Hepatocyte (in vitro differentiated cells): ENCODE results near the gene PAEP. TPM values are rescaled to one million over a fixed set of nuclear protein-coding genes. Genes with fewer than 3 reads are reported as not detected.
"Not testable (repeated sequence)": the region's sequence is repeated elsewhere in the genome, so short reads cannot be mapped to it uniquely, and the experiment has no call there.

Experiments used
- DNase-seq: peaks from one replicate; pipeline ENCODE4 v3.0.0-alpha.2; 2016; ENCODE audit warnings: low spot score
- H2AFZ ChIP-seq: fragments of 200-600 bp; sonication (generic); 2 replicates; pipeline ENCODE4 v1.6.0; 2016; ENCODE audit warnings: antibody characterized with exemption, mild to moderate bottlenecking
- H3K27ac ChIP-seq: fragments of 200-600 bp; sonication (generic); 2 replicates; pipeline ENCODE4 v1.5.1; 2016; ENCODE audit warnings: mild to moderate bottlenecking
- H3K27me3 ChIP-seq: fragments of 200-600 bp; sonication (generic); 2 replicates; pipeline ENCODE4 v1.6.1; 2016
- H3K36me3 ChIP-seq: fragments of 200-600 bp; sonication (generic); replicated peaks from 2 replicates; pipeline ENCODE4 v1.5.1; 2016; ENCODE audit warnings: low read depth; ENCODE audit not compliant: insufficient read depth
- H3K4me1 ChIP-seq: fragments of 200-600 bp; sonication (generic); 2 replicates; pipeline ENCODE4 v1.5.1; 2016; ENCODE audit warnings: mild to moderate bottlenecking, moderate library complexity; ENCODE audit not compliant: insufficient read depth
- H3K4me2 ChIP-seq: fragments of 200-600 bp; sonication (generic); 2 replicates; pipeline ENCODE4 v1.6.0; 2016
- H3K4me3 ChIP-seq: fragments of 200-600 bp; sonication (generic); 2 replicates; pipeline ENCODE4 v1.5.1; 2016; ENCODE audit warnings: mild to moderate bottlenecking
- H3K79me2 ChIP-seq: fragments of 200-600 bp; sonication (generic); 2 replicates; pipeline ENCODE4 v1.6.0; 2017; ENCODE audit warnings: mild to moderate bottlenecking
- H3K9me2 ChIP-seq: fragments of 200-600 bp; sonication (generic); replicated peaks from 2 replicates; pipeline ENCODE4 v1.6.0; 2017; ENCODE audit warnings: mild to moderate bottlenecking; ENCODE audit not compliant: insufficient read depth
- H3K9me3 ChIP-seq: fragments of 200-600 bp; sonication (generic); 2 replicates; pipeline ENCODE4 v1.5.1; 2016; ENCODE audit warnings: low read depth, mild to moderate bottlenecking
- H4K20me1 ChIP-seq: fragments of 200-600 bp; sonication (generic); 2 replicates; pipeline ENCODE4 v1.6.0; 2016; ENCODE audit warnings: mild to moderate bottlenecking; ENCODE audit not compliant: insufficient read depth, poor library complexity, severe bottlenecking
- CTCF ChIP-seq: fragments of 200-600 bp; sonication (generic); IDR thresholded peaks from 2 replicates; pipeline ENCODE4 v1.5.1; 2016; ENCODE audit warnings: antibody characterized with exemption, mild to moderate bottlenecking; ENCODE audit not compliant: poor library complexity
- EZH2 ChIP-seq: fragments of 200-600 bp; sonication (generic); IDR thresholded peaks from 2 replicates; pipeline ENCODE4 v1.6.1; 2016; ENCODE audit warnings: antibody characterized with exemption, mild to moderate bottlenecking, borderline replicate concordance
- EZH2phosphoT487 ChIP-seq: fragments of 200-600 bp; sonication (generic); IDR thresholded peaks from one replicate; pipeline ENCODE4 v1.6.1; 2018; ENCODE audit warnings: antibody characterized with exemption, mild to moderate bottlenecking, low read depth, moderate library complexity; ENCODE audit not compliant: unreplicated experiment, severe bottlenecking
- WGBS: methylation state at CpG from one replicate; pipeline ENCODE4 v1.1.6; 2016; ENCODE audit warnings: low lambda C conversion rate; ENCODE audit errors: missing lambda C conversion rate; 5-methylcytosine and 5-hydroxymethylcytosine counted together
- polyA plus RNA-seq: library from polyadenylated mRNA; unstranded; fragments of >200 nt; fragmentation: Nextera tagmentation; extraction: Ambion mirVana; gene quantifications from 2 replicates; pipeline ENCODE4 v1.2.1, GENCODE V29; 2016
- total RNA-seq: library from RNA; depleted of rRNA; stranded (reverse); fragments of >200 nt; gene quantifications from 2 replicates; pipeline ENCODE4 v1.2.3, GENCODE V29; 2014

PAEP gene
- not detected in 2 replicates for total RNA-seq
- polyA plus RNA-seq, result 1.8 TPM in 1 of 2 replicates, not detected in the other

GRCh38 chr9:135561391-135562234 is at the start of gene PAEP:
Gene PAEP (plus strand): TSS chr9:135561756.
- Histone ChIP-seq H3K27ac (no peak within 1 kb of the TSS), H3K27me3 (no peaks in the 10 kb centered on the region), H3K36me3 (no peaks in the 10 kb centered on the region), H3K9me2 (no peaks in the 10 kb centered on the region), H3K9me3 (no peaks in the 10 kb centered on the region), H3K4me3 (no peak within 1 kb of the TSS), H3K79me2 (no peaks in the 10 kb centered on the region), H3K4me1 (no peaks in the 10 kb centered on the region), H2AFZ (no peak within 1 kb of the TSS), H4K20me1 (no peaks in the 10 kb centered on the region), H3K4me2 (no peak within 1 kb of the TSS)
- no peak for DNase-seq
- WGBS, result 93% methylated on average over 19 of the region's 20 CpGs
- TF ChIP-seq EZH2phosphoT487 (no peak), CTCF (no peak), EZH2 (no peak)

GRCh38 chr9:135512241-135512603 is 49.3 kb upstream of the PAEP start:
- H3K4me1 ChIP-seq, result no peaks in the 10 kb centered on the region
- H3K4me3 ChIP-seq, result no peak overlapping the region
- no peak overlapping the region for H3K4me2 ChIP-seq
- no peak overlapping the region for H2AFZ ChIP-seq
- TF ChIP-seq EZH2phosphoT487 (no peak), CTCF (no peak), EZH2 (no peak)
- H3K36me3 ChIP-seq, result no peaks in the 10 kb centered on the region
- no peak overlapping the region for H3K27ac ChIP-seq
- H3K27me3 ChIP-seq, result no peaks in the 10 kb centered on the region
- no peaks in the 10 kb centered on the region for H4K20me1 ChIP-seq
- WGBS, result 88% methylated on average over 10 of the region's 10 CpGs
- H3K79me2 ChIP-seq, result no peaks in the 10 kb centered on the region
- H3K9me2 ChIP-seq, result no peaks in the 10 kb centered on the region
- DNase-seq, result no peak
- no peaks in the 10 kb centered on the region for H3K9me3 ChIP-seq

DNA sequence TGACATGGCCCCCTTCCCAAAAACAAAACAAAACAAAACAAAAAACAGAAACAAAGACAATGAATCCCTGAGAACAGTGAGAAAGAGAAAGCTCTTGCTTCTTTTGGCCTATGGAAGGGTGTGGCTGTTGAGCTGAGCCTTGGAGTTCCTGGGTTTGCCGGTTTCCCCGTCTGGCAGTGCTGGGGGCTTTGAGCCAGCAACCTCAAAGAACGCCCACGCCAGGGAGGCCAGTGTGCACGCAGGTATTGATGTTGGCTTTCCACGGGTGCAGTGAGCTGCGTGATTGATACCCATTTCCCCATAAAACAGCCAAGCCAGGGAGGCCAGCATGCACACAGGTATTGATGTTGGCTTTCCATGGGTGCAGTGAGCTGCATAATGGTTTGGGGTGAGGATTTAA is 48.7 kb upstream of the PAEP start:
- H3K9me3 ChIP-seq, result no peaks in the 10 kb centered on the region
- TF ChIP-seq EZH2phosphoT487 (no peak), EZH2 (no peak)
- no peaks in the 10 kb centered on the region for H3K36me3 ChIP-seq
- no peaks in the 10 kb centered on the region for H3K4me1 ChIP-seq
- no peaks in the 10 kb centered on the region for H4K20me1 ChIP-seq
- H3K27ac ChIP-seq, result no peak overlapping the region
- no peaks in the 10 kb centered on the region for H3K79me2 ChIP-seq
- H2AFZ ChIP-seq, result no peak overlapping the region
- no peaks in the 10 kb centered on the region for H3K27me3 ChIP-seq
- no peak overlapping the region for H3K4me3 ChIP-seq
- DNase-seq, result no peak
- no peak overlapping the region for H3K4me2 ChIP-seq
- 88% methylated on average over 7 of the region's 7 CpGs for WGBS
- no peaks in the 10 kb centered on the region for H3K9me2 ChIP-seq

GRCh38 chr9:135513351-135513846 is 48.2 kb upstream of the PAEP start:
- WGBS, result 89% methylated on average over 19 of the region's 19 CpGs
- H3K4me2 ChIP-seq, result no peak overlapping the region
- DNase-seq, result no peak

GRCh38 chr9:135513906-135514305 is 47.6 kb upstream of the PAEP start:
- H3K27me3 ChIP-seq, H3K4me1 ChIP-seq, H2AFZ ChIP-seq, H3K79me2 ChIP-seq, H3K36me3 ChIP-seq, H4K20me1 ChIP-seq, H3K4me3 ChIP-seq, H3K9me3 ChIP-seq, DNase-seq, H3K27ac ChIP-seq, H3K4me2 ChIP-seq, H3K9me2 ChIP-seq: not testable (repeated sequence)
- WGBS, result 86% methylated on average over 6 of the region's 9 CpGs

More at GRCh38 chr9:135513351-135513846, 48.2 kb upstream of the PAEP start:
- no peak overlapping the region for H3K27ac ChIP-seq
- no peaks in the 10 kb centered on the region for H3K9me2 ChIP-seq
- H3K4me3 ChIP-seq, result no peak overlapping the region
- no peaks in the 10 kb centered on the region for H3K4me1 ChIP-seq
- H3K79me2 ChIP-seq, result no peaks in the 10 kb centered on the region
- no peaks in the 10 kb centered on the region for H3K36me3 ChIP-seq
- TF ChIP-seq CTCF, result no peak
- no peak for TF ChIP-seq EZH2
- TF ChIP-seq EZH2phosphoT487, result no peak
- H4K20me1 ChIP-seq, result no peaks in the 10 kb centered on the region
- no peak overlapping the region for H2AFZ ChIP-seq
- H3K27me3 ChIP-seq, result no peaks in the 10 kb centered on the region
- no peaks in the 10 kb centered on the region for H3K9me3 ChIP-seq
